K562 (cell line): ENCODE data around the gene MYO15B. TPM values are rescaled to one million over a fixed set of nuclear protein-coding genes. Genes with fewer than 3 reads are reported as not detected.

Source experiments
- ATAC-seq: fragments of 200-7000 bp; cut with Tn5 transposase; 3 replicates; pipeline ENCODE4 v1.9.1; 2020; ENCODE audit warnings: moderate library complexity
- BruUV-seq: library from RNA; stranded (reverse); fragments of 400-500 nt; replicated peaks from 2 replicates; lab custom pipeline; 2021; lab: Mats Ljungman, UMichigan
- CTCF ChIA-PET: fragments of 300-600 bp; formaldehyde crosslinking; extraction: SDS; loops from one replicate; lab custom pipeline; 2021; ENCODE audit warnings: low intra/inter-chr PET ratio; lab: Yijun Ruan, JAX
- POLR2A ChIA-PET: fragments of 300-600, 350-650 bp; sonication (Branson Sonifier 250); formaldehyde crosslinking; extraction: SDS; loops from one replicate; lab custom pipeline; 2021; ENCODE audit warnings: antibody characterized with exemption, inconsistent platforms; lab: Yijun Ruan, JAX
- DNase-seq, 4 experiments: peaks; one replicate each; pipeline versions ENCODE4 v3.0.0 to v3.0.0-alpha.2; 2011 to 2018; ENCODE audit warnings: low spot score in 3 of 4, mixed read lengths in 3 of 4; ENCODE audit errors: extremely low read depth in 1 of 4
- FAIRE-seq: peaks from 2 replicates; lab custom pipeline; 2011; peaks lifted over from hg19 to GRCh38; lab: Jason Lieb, UNC
- H2AFZ ChIP-seq: 2 replicates; pipeline ENCODE4 v1.6.0; 2011; ENCODE audit warnings: low read depth, low read length, control low read depth, inconsistent platforms
- H3K27ac ChIP-seq: fragments of 200-600 bp; 3 replicates; pipeline ENCODE4 v1.8.0; 2011; ENCODE audit warnings: low read depth, mild to moderate bottlenecking, control low read depth, inconsistent platforms, low read length, moderate library complexity, mixed read lengths; ENCODE audit errors: extremely low read depth
- H3K27me3 ChIP-seq, 2 experiments: fragments of 300-600 bp in 1 of 2; 2 replicates in 1 of 2; 3 replicates in 1 of 2; pipeline versions ENCODE4 v1.6.0 to v1.8.0; 2011; ENCODE audit warnings: inconsistent platforms in 2 of 2, low read length in 2 of 2, mild to moderate bottlenecking in 1 of 2, mixed read lengths in 1 of 2, moderate library complexity in 1 of 2; ENCODE audit not compliant: control insufficient read depth in 2 of 2, insufficient read depth in 2 of 2
- H3K36me3 ChIP-seq: fragments of 300-600 bp; 3 replicates; pipeline ENCODE4 v1.8.0; 2011; ENCODE audit warnings: mild to moderate bottlenecking, low read length, inconsistent platforms; ENCODE audit not compliant: control insufficient read depth, insufficient read depth
- H3K4me1 ChIP-seq, 2 experiments: fragments of 200-600 bp in 1 of 2; replicated peaks in 1 of 2; 2 replicates in 1 of 2; 3 replicates in 1 of 2; pipeline versions ENCODE4 v1.5.1 to v1.8.0; 2011; ENCODE audit warnings: inconsistent platforms in 2 of 2, low read length in 2 of 2, mild to moderate bottlenecking in 1 of 2, mixed read lengths in 1 of 2, moderate library complexity in 1 of 2; ENCODE audit not compliant: control insufficient read depth in 2 of 2, insufficient read depth in 2 of 2
- H3K4me2 ChIP-seq: 2 replicates; pipeline ENCODE4 v1.6.1; 2011; ENCODE audit warnings: low read length, control low read depth, inconsistent platforms, mixed read lengths; ENCODE audit not compliant: insufficient read depth
- H3K4me3 ChIP-seq: fragments of 200-600 bp; sonication (generic), shearing (Covaris generic); 2 replicates; pipeline ENCODE4 v1.5.1; 2016; ENCODE audit warnings: control low read depth, inconsistent platforms
- H3K79me2 ChIP-seq: fragments of 200-600 bp; 3 replicates; pipeline ENCODE4 v1.8.0; 2011; ENCODE audit warnings: low read length, inconsistent platforms; ENCODE audit not compliant: control insufficient read depth, insufficient read depth
- H3K9ac ChIP-seq, 2 experiments: 2 replicates each; pipeline versions ENCODE4 v1.6.0 to v1.6.1; 2011; ENCODE audit warnings: low read depth in 2 of 2, low read length in 2 of 2, control low read depth in 1 of 2, inconsistent platforms in 1 of 2, mild to moderate bottlenecking in 1 of 2, mixed read lengths in 1 of 2; ENCODE audit not compliant: insufficient read depth in 1 of 2
- H3K9me1 ChIP-seq: one replicate; pipeline ENCODE4 v1.6.0; 2011; ENCODE audit warnings: inconsistent platforms, mild to moderate bottlenecking, low read length, moderate library complexity; ENCODE audit not compliant: control insufficient read depth, insufficient read depth
- H3K9me3 ChIP-seq: replicated peaks from 2 replicates; pipeline ENCODE4 v1.5.1; 2011; ENCODE audit warnings: low read depth, low read length, inconsistent platforms; ENCODE audit not compliant: control insufficient read depth, insufficient read depth
- H4K20me1 ChIP-seq: replicated peaks from 2 replicates; pipeline ENCODE4 v1.6.1; 2011; ENCODE audit warnings: low read length, inconsistent platforms, mixed read lengths; ENCODE audit not compliant: control insufficient read depth, insufficient read depth
- ERF ChIP-seq: fragments of 450-650 bp; formaldehyde crosslinking; IDR thresholded peaks from 2 replicates; pipeline ENCODE4 v1.4.0; 2020; ENCODE audit warnings: mild to moderate bottlenecking, mixed read lengths
- GTF2B ChIP-seq: IDR thresholded peaks from 2 replicates; pipeline ENCODE4 v1.6.1; 2011; ENCODE audit not compliant: insufficient read length; ENCODE audit errors: extremely low read depth
- MCM5 ChIP-seq: fragments of 450-650 bp; IDR thresholded peaks from 2 replicates; pipeline ENCODE4 v1.6.1; 2016; ENCODE audit warnings: low read depth
- MEF2A ChIP-seq: IDR thresholded peaks from 2 replicates; pipeline ENCODE4 v1.6.1; 2011; ENCODE audit warnings: low read depth, mild to moderate bottlenecking, low read length, moderate library complexity; ENCODE audit not compliant: control insufficient read depth
- PTRF ChIP-seq: fragments of 450-650 bp; IDR thresholded peaks from 2 replicates; pipeline ENCODE4 v1.6.1; 2016; ENCODE audit warnings: mild to moderate bottlenecking, missing genetic modification characterization, missing compliant biosample characterization
- ZBTB8A ChIP-seq: fragments of 450-650 bp; IDR thresholded peaks from 2 replicates; pipeline ENCODE4 v1.6.1; 2018; ENCODE audit warnings: mild to moderate bottlenecking, moderate library complexity; ENCODE audit not compliant: partially characterized antibody
- ZNF24 ChIP-seq: fragments of 450-650 bp; IDR thresholded peaks from 2 replicates; pipeline ENCODE4 v1.6.1; 2016
- ZNF316 ChIP-seq: fragments of 450-650 bp; IDR thresholded peaks from 2 replicates; pipeline ENCODE4 v1.6.1; 2016
- ZNF707 ChIP-seq: fragments of 250-450 bp; sonication (Bioruptor Pico); conservative IDR thresholded peaks from 2 replicates; pipeline ENCODE4 v1.8.0; 2022; ENCODE audit warnings: inconsistent platforms, mild to moderate bottlenecking, moderate library complexity
- ZSCAN32 ChIP-seq: fragments of 450-650 bp; formaldehyde crosslinking; IDR thresholded peaks from 2 replicates; pipeline ENCODE4 v1.4.0; 2020; ENCODE audit warnings: mild to moderate bottlenecking, moderate library complexity
- WGBS: fragments of 100-300 bp; shearing (Covaris generic); methylation state at CpG from one replicate; pipeline ENCODE4 v1.1.6; 2016; ENCODE audit warnings: low coverage, mixed read lengths; ENCODE audit not compliant: insufficient coverage; ENCODE audit errors: missing lambda C conversion rate; 5-methylcytosine and 5-hydroxymethylcytosine counted together
- in situ Hi-C: fragments of 300-500 bp; cut with MboI; formaldehyde crosslinking; loops from 4 replicates; pipeline ENCODE4 v1.15.0; 2018; ENCODE audit warnings: inconsistent platforms, mixed read lengths
- intact Hi-C: fragments of 100-400 bp; cut with micrococcal nuclease; formaldehyde crosslinking; loops from 2 replicates; pipeline ENCODE4 v1.14.2; 2022
- polyA plus RNA-seq, 8 experiments: library from polyadenylated mRNA; depleted of rRNA in 4 of 8; stranded (reverse) in 5 of 8; unstranded in 3 of 8; fragments of >200 nt; fragmentation: Nextera tagmentation in 2 of 8; fragmentation: Illumina TruSeq in 1 of 8; extraction: Ambion mirVana in 2 of 8; extraction: Trizol in 1 of 8; gene quantifications; 2 replicates each; pipeline versions ENCODE4 v1.2.1 to v1.2.3, GENCODE V29; 2011 to 2014; ENCODE audit warnings: inconsistent platforms in 1 of 8, missing spikeins in 1 of 8
- total RNA-seq, 7 experiments: library from RNA; depleted of rRNA in 6 of 7; stranded (reverse); fragments of >200 nt in 6 of 7; fragmentation: Illumina TruSeq in 2 of 7; extraction: Trizol in 2 of 7; gene quantifications; 2 replicates each; pipeline versions ENCODE4 v1.2.1 to v1.2.3, GENCODE V29; 2011 to 2021; ENCODE audit warnings: low replicate concordance in 1 of 7
- TF ChIP-seq, protein P1 (sequence below): sonication (generic); formaldehyde crosslinking; IDR thresholded peaks from 2 replicates; pipeline ENCODE4 v1.8.0; 2022; ENCODE audit warnings: mild to moderate bottlenecking, missing genetic modification reagents
- TF ChIP-seq, protein P2 (sequence below): fragments of 450-650 bp; IDR thresholded peaks from 2 replicates; pipeline ENCODE4 v1.6.1; 2016

Gene MYO15B
- total and polyA plus RNA-seq, 9 of the 15 experiments (the other 6 are each of a cell fraction or from before 2014, with no cell fraction given) = 0.05 to 3.1 (median 0.83) TPM; not detected in 2

GRCh38 chr17:75646638-75646992 is 59.0 kb downstream of the MYO15B start (continued):
- TF ChIP-seq ZNF707 = no peak
- TF ChIP-seq MCM5 = no peak
- no peak for TF ChIP-seq ZSCAN32
- TF ChIP-seq PTRF (tag) = no peak
- no peak for TF ChIP-seq GTF2B
- TF ChIP-seq, all 486 proteins: peak for 0

GRCh38 chr17:75647061-75647460 is 59.5 kb downstream of the MYO15B start:
- TF ChIP-seq, protein P1, sequence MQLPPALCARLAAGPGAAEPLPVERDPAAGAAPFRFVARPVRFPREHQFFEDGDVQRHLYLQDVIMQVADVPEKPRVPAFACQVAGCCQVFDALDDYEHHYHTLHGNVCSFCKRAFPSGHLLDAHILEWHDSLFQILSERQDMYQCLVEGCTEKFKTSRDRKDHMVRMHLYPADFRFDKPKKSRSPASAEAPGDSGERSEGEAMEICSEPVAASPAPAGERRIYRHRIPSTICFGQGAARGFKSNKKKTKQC (CRISPR knock-in tag) = no peak
- TF ChIP-seq ZBTB8A (no peak), MEF2A (no peak), ERF (CRISPR knock-in tag) (no peak), ZNF24 (no peak), ZNF316 (no peak)
- TF ChIP-seq, protein P2, sequence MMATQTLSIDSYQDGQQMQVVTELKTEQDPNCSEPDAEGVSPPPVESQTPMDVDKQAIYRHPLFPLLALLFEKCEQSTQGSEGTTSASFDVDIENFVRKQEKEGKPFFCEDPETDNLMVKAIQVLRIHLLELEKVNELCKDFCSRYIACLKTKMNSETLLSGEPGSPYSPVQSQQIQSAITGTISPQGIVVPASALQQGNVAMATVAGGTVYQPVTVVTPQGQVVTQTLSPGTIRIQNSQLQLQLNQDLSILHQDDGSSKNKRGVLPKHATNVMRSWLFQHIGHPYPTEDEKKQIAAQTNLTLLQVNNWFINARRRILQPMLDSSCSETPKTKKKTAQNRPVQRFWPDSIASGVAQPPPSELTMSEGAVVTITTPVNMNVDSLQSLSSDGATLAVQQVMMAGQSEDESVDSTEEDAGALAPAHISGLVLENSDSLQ = no peak
- CTCF ChIA-PET = no interaction called here

More at GRCh38 chr17:75647061-75647460, 59.5 kb downstream of the MYO15B start:
- FAIRE-seq (no peak), DNase-seq (no peak), ATAC-seq (no peak)
- in situ Hi-C loops = no loop called here
- POLR2A ChIA-PET = interaction anchor here (0.7 to 1.0 kb wide), 2 partner anchors 10 to 133 kb away, joined by 3 to 5 read pairs; no protein-coding TSS in a partner anchor
- no peaks in the 10 kb centered on the region for H3K9me3 ChIP-seq
- peak overlapping the region in 1 of 2 experiments; percentile 10; a peak in 1 of 4 replicates for H3K9ac ChIP-seq
- H3K36me3 ChIP-seq = peaks cover 25% of the 10 kb centered on the region
- H3K4me1 ChIP-seq = peaks cover 11 to 20% of the 10 kb centered on the region in 2 experiments; a peak in 4 of 5 replicates
- BruUV-seq = no TSS peak
- H3K79me2 ChIP-seq = no peaks in the 10 kb centered on the region
- H3K4me3 ChIP-seq = no peak overlapping the region
- WGBS = 86% methylated on average over 7 of the region's 7 CpGs
- H4K20me1 ChIP-seq = 0 out of 2 replicates have a peak, but pooled peaks cover 6% of the 10 kb centered on the region
- peaks cover 3% of the 10 kb centered on the region for H3K9me1 ChIP-seq
- no peak overlapping the region for H2AFZ ChIP-seq
- H3K27me3 ChIP-seq = no peaks in the 10 kb centered on the region
- H3K27ac ChIP-seq = no peak overlapping the region
- intact Hi-C loops = no loop called here
- H3K4me2 ChIP-seq = no peak overlapping the region
